Upper lobe of right lung (tissue), 1 donor: ENCODE data around the gene RCE1. TPM values are rescaled to one million over a fixed set of nuclear protein-coding genes. Genes with fewer than 3 reads are reported as not detected.

ENCODE experiments used
- ATAC-seq: fragments of 200-7000 bp; cut with Tn5 transposase; one replicate; pipeline ENCODE4 v1.9.1; 2020; ENCODE audit warnings: mild to moderate bottlenecking, moderate library complexity
- DNase-seq: peaks from one replicate; pipeline ENCODE4 v3.0.0-alpha.2; 2020
- H3K27ac ChIP-seq: fragments of 200-600 bp; one replicate; pipeline ENCODE4 v1.8.0; 2022
- H3K27me3 ChIP-seq: fragments of 200-600 bp; one replicate; pipeline ENCODE4 v1.8.0; 2022; ENCODE audit warnings: mild to moderate bottlenecking
- H3K36me3 ChIP-seq: fragments of 200-600 bp; one replicate; pipeline ENCODE4 v1.8.0; 2022
- H3K4me1 ChIP-seq: fragments of 200-600 bp; one replicate; pipeline ENCODE4 v1.8.0; 2022
- H3K4me3 ChIP-seq: fragments of 200-600 bp; one replicate; pipeline ENCODE4 v1.8.0; 2022; ENCODE audit warnings: mild to moderate bottlenecking
- H3K9me3 ChIP-seq: fragments of 200-600 bp; one replicate; pipeline ENCODE4 v1.8.0; 2022
- intact Hi-C: fragments of 100-400 bp; cut with DNase I; formaldehyde crosslinking; loops from one replicate; pipeline ENCODE4 v1.11.0; 2022
- total RNA-seq: library from RNA; stranded (reverse); fragmentation: NEBNext Ultra II Directional; extraction: Animal tissue kit (Norgen Biotek cat#: 25700); gene quantifications from one replicate; pipeline ENCODE4 v1.2.1, GENCODE V29; 2021
- TF ChIP-seq, protein P1 (sequence below): fragments of 200-600 bp; IDR thresholded peaks from one replicate; pipeline ENCODE4 v1.8.0; 2022; ENCODE audit warnings: antibody characterized with exemption
- donor health status: DM: no; HTN: yes; CAD: no; lungs with severe emphysema.

Gene RCE1
- total RNA-seq, 1 donor from 2014 or later = 18.4 TPM

DNA sequence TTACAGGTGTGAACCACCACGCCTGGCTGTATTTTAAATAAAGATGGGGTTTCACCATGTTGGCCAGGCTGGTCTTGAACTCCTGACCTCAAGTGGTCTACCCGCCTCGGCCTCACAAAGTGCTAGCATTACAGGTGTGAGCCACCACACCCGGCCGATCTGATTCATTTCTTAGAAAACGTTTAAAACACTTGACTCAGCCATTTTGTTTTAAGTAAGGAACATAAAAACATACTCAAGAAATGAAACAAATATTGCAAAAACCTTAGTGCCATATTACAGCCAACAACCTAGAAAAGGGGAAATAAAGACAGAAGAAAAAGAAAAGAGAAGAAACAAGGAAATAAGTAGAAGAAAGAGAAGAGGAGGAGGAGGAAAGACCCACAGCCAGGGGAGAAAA lies 31.0 kb downstream of the RCE1 start:
- Histone ChIP-seq H3K4me3 (no peak overlapping the region), H3K4me1 (no peaks in the 10 kb centered on the region), H3K27me3 (no peaks in the 10 kb centered on the region), H3K27ac (no peak overlapping the region), H3K36me3 (no peaks in the 10 kb centered on the region), H3K9me3 (no peaks in the 10 kb centered on the region)
- TF ChIP-seq, protein P1, sequence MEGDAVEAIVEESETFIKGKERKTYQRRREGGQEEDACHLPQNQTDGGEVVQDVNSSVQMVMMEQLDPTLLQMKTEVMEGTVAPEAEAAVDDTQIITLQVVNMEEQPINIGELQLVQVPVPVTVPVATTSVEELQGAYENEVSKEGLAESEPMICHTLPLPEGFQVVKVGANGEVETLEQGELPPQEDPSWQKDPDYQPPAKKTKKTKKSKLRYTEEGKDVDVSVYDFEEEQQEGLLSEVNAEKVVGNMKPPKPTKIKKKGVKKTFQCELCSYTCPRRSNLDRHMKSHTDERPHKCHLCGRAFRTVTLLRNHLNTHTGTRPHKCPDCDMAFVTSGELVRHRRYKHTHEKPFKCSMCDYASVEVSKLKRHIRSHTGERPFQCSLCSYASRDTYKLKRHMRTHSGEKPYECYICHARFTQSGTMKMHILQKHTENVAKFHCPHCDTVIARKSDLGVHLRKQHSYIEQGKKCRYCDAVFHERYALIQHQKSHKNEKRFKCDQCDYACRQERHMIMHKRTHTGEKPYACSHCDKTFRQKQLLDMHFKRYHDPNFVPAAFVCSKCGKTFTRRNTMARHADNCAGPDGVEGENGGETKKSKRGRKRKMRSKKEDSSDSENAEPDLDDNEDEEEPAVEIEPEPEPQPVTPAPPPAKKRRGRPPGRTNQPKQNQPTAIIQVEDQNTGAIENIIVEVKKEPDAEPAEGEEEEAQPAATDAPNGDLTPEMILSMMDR = no peak
- DNase-seq = no peak
- no peak for ATAC-seq
- intact Hi-C loops = no loop called here

DNA sequence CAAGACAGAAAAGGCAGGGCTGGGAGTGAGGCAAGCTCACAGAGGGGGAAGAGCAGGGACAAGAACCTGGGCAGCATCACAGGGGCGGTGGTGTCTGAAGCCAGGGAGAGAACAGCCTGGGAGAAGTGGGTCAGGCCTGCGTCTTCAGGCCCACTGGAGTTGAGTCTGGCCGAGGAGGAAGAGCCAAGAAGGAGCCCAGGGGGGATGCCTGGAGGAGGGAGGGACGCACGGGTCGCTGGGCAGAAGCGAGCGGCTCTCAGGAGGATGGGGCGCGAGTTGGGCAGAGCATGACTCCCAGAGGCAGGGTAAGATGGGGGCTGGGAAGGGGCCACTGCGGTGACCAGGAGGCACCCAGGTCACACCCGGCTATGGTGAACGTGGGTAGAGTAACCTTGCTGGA lies 32.1 kb downstream of the RCE1 start:
- TF ChIP-seq, protein P1 = no peak

DNA sequence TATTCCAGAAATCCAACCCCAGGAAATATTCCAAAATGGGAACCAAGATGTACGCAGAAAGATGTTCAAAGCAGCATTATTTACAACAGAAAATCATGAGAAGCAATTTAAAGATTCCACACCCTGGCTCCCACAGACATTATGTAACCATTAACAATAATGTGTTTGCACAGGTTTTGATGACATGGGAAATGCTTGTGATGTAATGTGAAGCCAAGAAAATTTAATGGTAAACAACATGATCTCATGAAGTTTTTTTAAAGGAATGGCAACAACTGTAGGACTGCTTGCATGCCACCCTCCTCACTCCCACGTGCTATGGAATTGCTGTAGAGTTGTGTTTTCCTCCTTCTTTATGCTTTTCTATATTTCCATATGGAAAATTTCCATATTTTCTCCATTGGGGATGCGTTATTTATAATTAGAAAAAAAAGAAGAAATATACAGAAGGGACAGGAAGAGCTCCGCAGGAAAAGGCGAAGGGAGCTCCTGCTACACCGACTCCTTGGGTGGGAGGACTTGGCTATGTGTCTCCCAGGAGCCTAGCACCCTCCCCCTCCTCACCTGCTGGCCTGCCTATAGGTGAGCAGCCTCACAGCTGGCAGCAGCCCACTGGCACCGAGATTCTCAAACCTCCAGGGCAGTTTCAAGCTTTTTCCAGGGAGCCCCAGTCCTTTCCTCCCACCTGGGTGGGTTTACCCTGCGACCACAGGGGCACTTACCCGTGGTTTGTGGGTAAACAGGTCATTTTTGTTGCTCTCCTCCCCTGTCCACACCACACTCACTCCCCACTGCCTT lies 34.5 kb downstream of the RCE1 start:
- intact Hi-C loops = no loop called here
- H3K4me1 ChIP-seq = no peaks in the 10 kb centered on the region
- no peaks in the 10 kb centered on the region for H3K9me3 ChIP-seq
- DNase-seq = no peak
- no peaks in the 10 kb centered on the region for H3K36me3 ChIP-seq
- H3K27ac ChIP-seq = no peak overlapping the region
- no peaks in the 10 kb centered on the region for H3K27me3 ChIP-seq
- no peak overlapping the region for H3K4me3 ChIP-seq
- TF ChIP-seq, protein P1 = no peak
- ATAC-seq = no peak

More for the DNA sequence above, 32.1 kb downstream of the RCE1 start:
- intact Hi-C loops = no loop called here
- no peak overlapping the region for H3K27ac ChIP-seq
- ATAC-seq (no peak), DNase-seq (no peak)
- no peaks in the 10 kb centered on the region for H3K9me3 ChIP-seq
- no peaks in the 10 kb centered on the region for H3K36me3 ChIP-seq
- H3K4me1 ChIP-seq = no peaks in the 10 kb centered on the region
- no peak overlapping the region for H3K4me3 ChIP-seq
- no peaks in the 10 kb centered on the region for H3K27me3 ChIP-seq

DNA sequence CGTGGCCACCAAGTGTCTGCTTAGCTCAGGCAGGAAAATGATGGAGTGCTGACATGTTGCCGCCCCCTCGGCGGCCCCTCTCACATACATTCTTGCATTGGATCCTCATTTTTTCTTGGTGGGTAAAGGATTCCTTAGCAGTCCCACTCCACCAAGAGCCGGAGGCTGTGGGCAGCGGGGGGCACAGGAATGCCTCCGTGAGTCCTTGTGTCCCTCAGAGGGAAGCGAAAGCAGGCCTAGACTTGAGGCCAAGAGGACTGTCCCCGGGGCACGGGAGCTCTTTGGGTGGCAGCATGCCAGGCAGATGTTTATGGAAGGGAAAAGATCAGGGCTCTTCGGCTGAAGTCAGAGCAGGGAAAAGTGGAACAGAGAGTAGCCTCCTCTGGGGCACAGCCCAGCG lies 35.2 kb downstream of the RCE1 start:
- TF ChIP-seq, protein P1 = no peak
- intact Hi-C loops = no loop called here
- Histone ChIP-seq H3K27me3 (no peaks in the 10 kb centered on the region), H3K4me3 (no peak overlapping the region), H3K36me3 (no peaks in the 10 kb centered on the region), H3K27ac (no peak overlapping the region), H3K9me3 (no peaks in the 10 kb centered on the region), H3K4me1 (no peaks in the 10 kb centered on the region)
- DNase-seq (no peak), ATAC-seq (no peak)

DNA sequence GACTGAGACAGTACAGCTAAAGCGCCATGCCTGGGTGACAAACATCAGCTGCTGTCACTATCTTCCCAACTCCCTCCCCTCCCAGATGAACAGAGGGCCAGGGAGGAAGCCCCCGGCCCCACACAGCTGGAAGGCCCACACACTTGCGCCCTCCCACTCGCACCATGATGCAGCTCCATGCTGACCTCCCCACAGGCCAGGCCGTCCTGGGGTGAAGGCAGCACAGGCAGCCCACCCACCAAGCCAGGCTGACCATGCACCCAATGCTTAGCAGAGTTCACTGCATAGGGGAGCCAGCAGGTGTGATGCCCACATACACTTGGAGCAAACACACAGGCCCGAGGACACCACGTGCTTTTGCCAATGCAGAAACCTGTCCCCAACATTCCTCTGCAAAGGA lies 35.8 kb downstream of the RCE1 start:
- H3K4me1 ChIP-seq = no peaks in the 10 kb centered on the region
- H3K9me3 ChIP-seq = no peaks in the 10 kb centered on the region
- DNase-seq (no peak), ATAC-seq (no peak)
- no peaks in the 10 kb centered on the region for H3K27me3 ChIP-seq
- TF ChIP-seq, protein P1 = no peak
- no peak overlapping the region for H3K4me3 ChIP-seq
- H3K27ac ChIP-seq = no peak overlapping the region
- H3K36me3 ChIP-seq = no peaks in the 10 kb centered on the region
- intact Hi-C loops = no loop called here
